IPS-18c (cell line): ENCODE measurements around the gene TXK.

Source experiments
- H3K4me3 ChIP-seq: 2 replicates; pipeline ENCODE4 v1.7.0; 2013; ENCODE audit warnings: low read depth, mild to moderate bottlenecking, low read length, moderate library complexity; ENCODE audit not compliant: insufficient read depth
- H3K9me3 ChIP-seq: one replicate; pipeline ENCODE4 v1.6.1; 2013; ENCODE audit warnings: mild to moderate bottlenecking, low read length, moderate library complexity; ENCODE audit not compliant: control insufficient read depth, insufficient read depth

Gene TXK

DNA sequence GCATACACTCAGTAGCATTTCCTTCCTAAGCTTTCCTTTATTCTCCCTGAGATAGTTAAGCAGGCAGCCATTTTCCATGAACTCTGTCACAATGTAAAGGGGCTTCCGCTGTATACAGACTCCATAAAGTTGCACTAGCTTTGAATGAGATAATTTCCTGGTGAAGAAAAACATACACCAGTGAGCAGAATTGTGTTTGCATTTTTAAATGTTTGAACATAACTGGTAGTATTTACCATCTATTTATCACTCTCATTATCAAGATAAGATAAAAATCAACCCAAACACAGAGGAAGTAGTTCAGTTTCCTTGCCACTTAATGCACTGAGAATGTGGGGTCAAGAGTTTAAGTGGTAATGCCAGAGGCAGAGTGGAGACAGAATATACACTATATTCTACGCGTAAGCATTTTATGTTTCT, 54.1 kb downstream of the TXK start:
- no peak overlapping the region for H3K4me3 ChIP-seq
- H3K9me3 ChIP-seq, result no peaks in the 10 kb centered on the region

GRCh38 chr4:48078862-48079655, 55.0 kb downstream of the TXK start:
- no peak overlapping the region for H3K4me3 ChIP-seq

GRCh38 chr4:48078425-48078824, 55.6 kb downstream of the TXK start:
- no peak overlapping the region for H3K4me3 ChIP-seq
- H3K9me3 ChIP-seq, result no peaks in the 10 kb centered on the region

More at GRCh38 chr4:48078862-48079655, 55.0 kb downstream of the TXK start:
- H3K9me3 ChIP-seq, result no peaks in the 10 kb centered on the region

DNA sequence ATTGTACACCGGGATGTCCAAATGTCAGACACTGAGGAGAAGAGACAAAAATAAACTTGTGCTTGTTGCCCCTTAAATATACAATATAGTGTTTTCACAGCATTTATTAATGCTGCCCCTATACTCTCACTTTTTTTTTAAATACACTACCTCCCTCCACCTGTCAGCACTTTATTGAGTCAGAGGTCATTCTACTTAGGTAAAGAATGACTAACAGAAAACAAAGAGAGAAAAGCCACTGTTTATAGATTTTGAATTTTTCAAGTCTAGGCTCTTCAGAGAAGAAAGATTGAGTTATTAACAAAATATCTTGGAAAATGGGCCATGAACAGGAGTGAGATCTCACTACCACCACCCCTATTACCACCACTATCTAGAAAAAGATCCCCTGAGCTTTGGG, 59.4 kb downstream of the TXK start:
- Histone ChIP-seq H3K4me3 (no peak overlapping the region), H3K9me3 (no peaks in the 10 kb centered on the region)

DNA sequence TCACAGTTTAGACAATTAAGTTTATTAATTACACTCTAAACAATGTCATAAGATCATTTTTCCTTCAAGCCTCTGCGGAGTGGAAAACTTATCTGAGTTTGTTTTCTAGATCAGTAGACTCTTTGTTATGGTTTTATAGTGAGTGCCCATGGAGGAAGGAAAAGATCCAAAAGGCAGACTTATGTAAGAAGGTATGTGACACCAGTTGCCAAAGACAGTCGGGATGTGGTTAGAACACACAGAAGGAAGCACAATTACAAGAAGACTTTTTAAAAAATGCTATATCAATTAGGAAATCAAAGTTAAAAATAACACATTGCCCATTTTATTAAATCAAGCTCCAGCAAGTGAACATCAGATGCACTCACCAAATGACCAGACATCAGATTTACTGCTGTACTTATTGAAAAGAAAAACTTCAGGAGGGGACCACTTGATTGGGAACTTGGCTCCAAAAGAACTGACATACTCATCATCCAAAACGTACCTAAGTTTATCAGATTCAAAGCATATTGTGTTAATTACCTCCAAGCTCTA, 60.4 kb downstream of the TXK start:
- Histone ChIP-seq H3K9me3 (no peaks in the 10 kb centered on the region), H3K4me3 (no peak overlapping the region)

GRCh38 chr4:48071191-48071590, 62.9 kb downstream of the TXK start:
- Histone ChIP-seq H3K4me3 (no peak overlapping the region), H3K9me3 (no peaks in the 10 kb centered on the region)

DNA sequence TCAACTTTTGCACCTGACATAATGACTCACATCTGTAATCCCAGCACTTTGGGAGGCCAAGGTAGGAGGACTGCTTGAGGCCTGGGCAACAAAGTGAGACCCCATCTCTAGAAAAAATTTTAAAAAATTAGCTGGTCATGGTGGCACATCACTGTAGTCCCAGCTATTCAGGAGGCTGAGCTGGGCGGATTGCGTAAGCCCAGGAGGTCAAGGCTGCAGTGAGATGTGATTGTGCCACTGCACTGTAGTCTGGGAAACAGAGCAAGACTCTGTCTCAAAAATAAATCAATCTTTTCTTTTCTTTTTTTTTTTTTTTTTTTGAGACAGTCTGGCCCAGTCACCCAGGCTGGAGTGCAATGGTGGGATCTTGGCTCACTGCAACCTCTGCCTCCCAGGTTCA, 65.0 kb downstream of the TXK start:
- no peaks in the 10 kb centered on the region for H3K9me3 ChIP-seq
- no peak overlapping the region for H3K4me3 ChIP-seq

DNA sequence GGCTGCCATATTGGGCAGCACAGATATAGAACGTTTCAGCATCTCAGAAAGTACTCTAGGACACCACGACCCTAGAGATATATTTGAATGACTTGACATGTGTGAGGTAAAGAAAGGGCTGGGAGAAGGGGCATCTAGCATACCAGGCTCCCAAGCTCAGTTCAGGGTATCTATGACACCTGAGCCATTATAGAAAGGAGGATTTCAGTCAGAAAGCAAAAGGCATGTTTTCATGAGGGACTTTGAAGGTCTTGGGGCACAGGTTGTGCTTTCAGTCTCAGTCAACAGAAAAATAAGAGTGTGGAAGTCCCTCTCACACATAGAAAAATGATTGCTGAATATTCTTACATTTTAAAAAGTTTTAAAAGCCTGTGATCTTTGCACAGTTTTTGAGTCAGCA, 65.9 kb downstream of the TXK start:
- no peak overlapping the region for H3K4me3 ChIP-seq
- no peaks in the 10 kb centered on the region for H3K9me3 ChIP-seq

- H3K9me3 ChIP-seq, result no peaks in the 10 kb centered on the region
- no peak overlapping the region for H3K4me3 ChIP-seq
Measured at GRCh38 chr4:48067536-48067935, 66.5 kb downstream of the TXK start.

- H3K9me3 ChIP-seq, result no peaks in the 10 kb centered on the region
- no peak overlapping the region for H3K4me3 ChIP-seq
Measured at GRCh38 chr4:48065587-48066052, 68.4 kb downstream of the TXK start.

DNA sequence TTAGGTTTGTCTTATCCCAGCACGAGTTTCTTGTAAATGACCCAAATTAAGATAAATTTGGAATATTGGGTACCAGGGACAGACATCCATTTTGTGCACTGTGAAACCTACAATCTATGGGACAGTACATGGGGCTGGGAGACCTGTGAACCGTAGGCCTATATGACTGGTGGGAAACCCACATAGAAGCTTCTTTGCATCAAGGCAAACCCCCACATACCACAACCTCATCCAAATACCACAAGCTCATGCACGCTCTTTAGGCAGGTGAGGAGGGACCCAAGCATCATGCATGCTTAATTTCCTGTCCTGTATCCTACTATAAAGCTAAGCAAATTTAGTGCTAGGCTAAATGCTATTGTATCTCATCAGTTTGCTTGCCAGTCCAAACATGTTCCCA, 69.7 kb downstream of the TXK start:
- H3K9me3 ChIP-seq, result no peaks in the 10 kb centered on the region

GRCh38 chr4:48058617-48059530, 75.2 kb downstream of the TXK start:
- H3K4me3 ChIP-seq, result no peak overlapping the region; the same call in 1 of the 2 replicates
- H3K9me3 ChIP-seq, result no peaks in the 10 kb centered on the region

More for the DNA sequence above, 69.7 kb downstream of the TXK start:
- no peak overlapping the region for H3K4me3 ChIP-seq

- Histone ChIP-seq H3K4me3 (no peak overlapping the region), H3K9me3 (no peaks in the 10 kb centered on the region)
Measured at GRCh38 chr4:48051078-48051477, 83.0 kb downstream of the TXK start.

DNA sequence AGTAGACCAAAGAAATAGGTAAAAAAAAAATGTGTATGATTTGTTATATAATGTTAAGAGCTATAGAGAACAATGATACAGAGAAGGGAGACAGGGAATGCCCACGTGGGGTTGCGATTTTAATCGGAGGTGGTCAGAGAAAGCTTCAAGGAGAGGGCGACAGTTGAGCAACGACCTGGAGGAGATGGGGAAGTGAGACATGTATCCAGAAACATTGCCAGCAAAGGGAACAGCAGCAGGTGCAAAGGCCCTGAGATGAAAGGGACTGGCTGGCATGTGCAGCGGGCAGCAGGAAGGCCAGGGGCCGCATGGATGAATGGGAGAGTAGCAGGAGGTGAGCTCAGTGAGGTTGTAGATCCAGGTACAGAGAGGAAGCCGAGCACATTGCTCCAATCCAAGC, 84.6 kb downstream of the TXK start:
- H3K9me3 ChIP-seq, result peaks cover 4% of the 10 kb centered on the region
- no peak overlapping the region for H3K4me3 ChIP-seq

GRCh38 chr4:48047896-48048295, 86.2 kb downstream of the TXK start:
- Histone ChIP-seq H3K9me3 (peaks cover 4% of the 10 kb centered on the region), H3K4me3 (no peak overlapping the region)

DNA sequence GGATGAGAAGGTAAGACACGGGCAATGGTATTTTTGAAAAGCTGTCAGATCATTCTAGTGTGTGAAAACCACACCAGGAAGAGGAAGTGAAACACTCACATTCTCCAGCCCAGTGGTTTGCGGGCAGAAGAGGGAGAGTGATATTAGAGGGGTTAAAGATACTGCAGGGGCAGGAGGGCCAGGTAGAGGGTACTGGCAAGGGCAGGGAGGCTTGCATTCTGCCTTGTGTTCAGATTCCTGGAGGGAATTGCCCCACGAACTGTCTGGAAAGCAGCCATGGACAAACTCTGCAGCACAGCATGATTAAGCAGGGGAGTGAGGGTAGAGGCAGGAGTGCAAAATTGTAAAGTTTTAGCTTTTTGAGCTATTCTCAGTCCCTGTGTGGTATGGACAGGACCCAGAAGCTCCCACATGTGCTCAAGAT, 86.6 kb downstream of the TXK start:
- peaks cover 4% of the 10 kb centered on the region for H3K9me3 ChIP-seq
- no peak overlapping the region for H3K4me3 ChIP-seq

DNA sequence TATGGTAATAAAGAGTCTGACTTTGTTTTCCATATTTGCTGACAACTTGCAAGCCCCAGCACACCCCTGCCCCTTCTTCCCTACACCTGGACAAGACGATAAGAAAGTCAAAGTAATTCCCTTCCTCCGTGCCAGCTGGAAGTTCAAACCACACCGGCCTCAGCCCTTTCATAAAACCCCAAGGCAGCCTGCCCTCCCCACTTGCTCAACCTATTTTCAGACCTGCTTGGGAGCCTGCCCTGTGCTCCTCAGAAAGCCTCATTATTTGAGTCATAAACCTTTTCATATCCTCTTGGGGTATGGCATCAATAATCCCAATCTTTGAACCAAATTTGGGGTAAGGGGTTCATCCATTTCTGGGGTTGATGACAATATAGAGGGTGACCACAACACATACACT, 88.0 kb downstream of the TXK start:
- Histone ChIP-seq H3K9me3 (peaks cover 4% of the 10 kb centered on the region), H3K4me3 (no peak overlapping the region)

DNA sequence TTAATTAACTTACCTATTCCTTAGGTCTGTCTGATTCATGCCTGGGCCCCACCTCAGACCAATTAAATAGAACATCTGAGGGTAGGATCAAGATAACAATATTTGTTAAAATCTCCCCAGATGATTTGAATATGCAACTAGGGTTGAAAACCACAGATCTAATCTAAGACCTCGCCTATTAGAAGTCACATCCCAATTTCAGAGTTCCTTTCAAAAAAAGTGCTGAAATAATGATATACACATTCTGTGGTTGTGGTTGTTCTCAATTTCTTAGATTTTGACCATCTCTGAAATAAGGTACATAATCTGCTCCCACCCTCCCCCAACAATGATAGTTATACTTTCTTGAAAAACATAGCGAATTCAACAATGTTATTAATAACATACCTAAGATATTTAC, 89.8 kb downstream of the TXK start:
- peaks cover 4% of the 10 kb centered on the region for H3K9me3 ChIP-seq
- no peak overlapping the region for H3K4me3 ChIP-seq
